Subcutaneous abdominal adipose tissue (tissue), 5 donors: Measurements from ENCODE around the gene OSBPL1A.
A peak's percentile ranks its signal among the peaks of the same experiment; 100 is the strongest.
"Not testable (repeated sequence)": the region's sequence is repeated elsewhere in the genome, so short reads cannot be mapped to it uniquely, and the experiment has no call there.

Source experiments
- H3K27ac ChIP-seq: one replicate; pipeline ENCODE4 v1.7.0; 2013; ENCODE audit warnings: low read depth, mild to moderate bottlenecking, inconsistent platforms, low read length, moderate library complexity
- H3K27me3 ChIP-seq, 5 donors: one replicate each; pipeline ENCODE4 v1.7.0; 2013; ENCODE audit warnings: low read length in 5 of 5, inconsistent platforms in 1 of 5; ENCODE audit not compliant: control insufficient read depth in 5 of 5, insufficient read depth in 4 of 5
- H3K36me3 ChIP-seq, 5 donors: one replicate each; pipeline ENCODE4 v1.7.0; 2013; ENCODE audit warnings: low read length in 5 of 5; ENCODE audit not compliant: control insufficient read depth in 5 of 5, insufficient read depth in 5 of 5
- H3K4me1 ChIP-seq, 5 donors: one replicate each; pipeline ENCODE4 v1.7.0; 2013; ENCODE audit warnings: low read length in 5 of 5, mild to moderate bottlenecking in 3 of 5, moderate library complexity in 1 of 5; ENCODE audit not compliant: control insufficient read depth in 5 of 5, insufficient read depth in 5 of 5
- H3K4me3 ChIP-seq, 5 donors: one replicate each; pipeline ENCODE4 v1.7.0; 2013; ENCODE audit warnings: low read length in 5 of 5, low read depth in 1 of 5
- H3K9ac ChIP-seq, 5 donors: one replicate each; pipeline ENCODE4 v1.7.0; 2013; ENCODE audit warnings: low read length in 5 of 5, mild to moderate bottlenecking in 4 of 5, moderate library complexity in 3 of 5
- H3K9me3 ChIP-seq, 5 donors: one replicate each; pipeline ENCODE4 v1.7.0; 2013; ENCODE audit warnings: low read length in 5 of 5; ENCODE audit not compliant: control insufficient read depth in 5 of 5
- donor health status: healthy.
- donor health status: healthy.
- donor health status: healthy.
- donor health status: healthy.
- donor health status: healthy.

OSBPL1A gene

GRCh38 chr18:24362757-24363156, 34.9 kb downstream of the OSBPL1A start:
- Histone ChIP-seq H3K4me3 (no peak overlapping the region), H3K4me1 (peaks cover 0 to 2% (median 0%) of the 10 kb centered on the region in 5 donors), H3K9me3 (no peaks in the 10 kb centered on the region), H3K36me3 (peaks cover 0 to 9% (median 3%) of the 10 kb centered on the region in 5 donors), H3K9ac (peak overlapping the region in 1 of 5 donors; percentile 6), H3K27me3 (no peaks in the 10 kb centered on the region), H3K27ac (no peak overlapping the region)

GRCh38 chr18:24359787-24360530, 37.7 kb downstream of the OSBPL1A start:
- not testable (repeated sequence) for H3K4me3 ChIP-seq, H3K27me3 ChIP-seq, H3K9me3 ChIP-seq, H3K9ac ChIP-seq, H3K4me1 ChIP-seq, H3K27ac ChIP-seq, H3K36me3 ChIP-seq

- no peaks in the 10 kb centered on the region for H3K27me3 ChIP-seq
- no peak overlapping the region for H3K27ac ChIP-seq
- H3K9ac ChIP-seq: no peak overlapping the region
- H3K9me3 ChIP-seq: no peaks in the 10 kb centered on the region
- no peaks in the 10 kb centered on the region for H3K4me1 ChIP-seq
- H3K36me3 ChIP-seq: peaks cover 0 to 3% (median 0%) of the 10 kb centered on the region in 5 donors
- no peak overlapping the region for H3K4me3 ChIP-seq
Observed at GRCh38 chr18:24354278-24354677, 43.3 kb downstream of the OSBPL1A start.

GRCh38 chr18:24346254-24346653, 51.4 kb downstream of the OSBPL1A start:
- H3K4me1 ChIP-seq: no peaks in the 10 kb centered on the region
- no peaks in the 10 kb centered on the region for H3K36me3 ChIP-seq
- H3K9ac ChIP-seq: no peak overlapping the region
- no peak overlapping the region for H3K4me3 ChIP-seq
- no peak overlapping the region for H3K27ac ChIP-seq
- H3K9me3 ChIP-seq: no peaks in the 10 kb centered on the region
- H3K27me3 ChIP-seq: no peaks in the 10 kb centered on the region

GRCh38 chr18:24344509-24344908, 53.1 kb downstream of the OSBPL1A start:
- Histone ChIP-seq H3K9ac (no peak overlapping the region), H3K27ac (no peak overlapping the region), H3K27me3 (no peaks in the 10 kb centered on the region), H3K4me3 (no peak overlapping the region), H3K4me1 (no peaks in the 10 kb centered on the region), H3K9me3 (no peaks in the 10 kb centered on the region), H3K36me3 (no peaks in the 10 kb centered on the region)

- Histone ChIP-seq H3K27ac (no peak overlapping the region), H3K4me3 (no peak overlapping the region), H3K36me3 (no peaks in the 10 kb centered on the region), H3K9ac (no peak overlapping the region), H3K27me3 (no peaks in the 10 kb centered on the region), H3K4me1 (peaks cover 0 to 2% (median 0%) of the 10 kb centered on the region in 5 donors), H3K9me3 (no peaks in the 10 kb centered on the region)
Observed at GRCh38 chr18:24342347-24342746, 55.3 kb downstream of the OSBPL1A start.

GRCh38 chr18:24341361-24341760, 56.3 kb downstream of the OSBPL1A start:
- H3K27ac ChIP-seq: no peak overlapping the region
- H3K4me3 ChIP-seq: no peak overlapping the region
- H3K9ac ChIP-seq: no peak overlapping the region
- no peaks in the 10 kb centered on the region for H3K9me3 ChIP-seq
- H3K36me3 ChIP-seq: no peaks in the 10 kb centered on the region
- peaks cover 0 to 6% (median 0%) of the 10 kb centered on the region in 5 donors for H3K4me1 ChIP-seq
- H3K27me3 ChIP-seq: no peaks in the 10 kb centered on the region

GRCh38 chr18:24333084-24333483, 64.5 kb downstream of the OSBPL1A start:
- Histone ChIP-seq H3K9ac (no peak overlapping the region), H3K4me3 (no peak overlapping the region), H3K9me3 (peaks cover 0 to 4% (median 0%) of the 10 kb centered on the region in 5 donors), H3K36me3 (peaks cover 0 to 9% (median 6%) of the 10 kb centered on the region in 5 donors), H3K4me1 (peaks cover 0 to 6% (median 0%) of the 10 kb centered on the region in 5 donors), H3K27me3 (no peaks in the 10 kb centered on the region), H3K27ac (no peak overlapping the region)

GRCh38 chr18:24326211-24326610, 71.4 kb downstream of the OSBPL1A start:
- Histone ChIP-seq H3K4me3 (no peak overlapping the region), H3K27me3 (no peaks in the 10 kb centered on the region), H3K4me1 (peaks cover 0 to 8% (median 0%) of the 10 kb centered on the region in 5 donors), H3K9ac (no peak overlapping the region), H3K9me3 (no peaks in the 10 kb centered on the region), H3K27ac (no peak overlapping the region), H3K36me3 (peaks cover 0 to 2% (median 0%) of the 10 kb centered on the region in 5 donors)

GRCh38 chr18:24322584-24323136, 75.0 kb downstream of the OSBPL1A start:
- H3K9ac ChIP-seq: no peak overlapping the region
- H3K27me3 ChIP-seq: no peaks in the 10 kb centered on the region
- no peak overlapping the region for H3K27ac ChIP-seq
- no peak overlapping the region for H3K4me3 ChIP-seq
- H3K36me3 ChIP-seq: no peaks in the 10 kb centered on the region
- no peaks in the 10 kb centered on the region for H3K9me3 ChIP-seq
- peaks cover 0 to 8% (median 0%) of the 10 kb centered on the region in 5 donors for H3K4me1 ChIP-seq
